ENCODE results near the gene LAMA2. TPM values are rescaled to one million over a fixed set of nuclear protein-coding genes. Genes with fewer than 3 reads are reported as not detected.

Gene LAMA2
- total RNA-seq, 1 donor from 2014 or later: 0.47 TPM

DNA sequence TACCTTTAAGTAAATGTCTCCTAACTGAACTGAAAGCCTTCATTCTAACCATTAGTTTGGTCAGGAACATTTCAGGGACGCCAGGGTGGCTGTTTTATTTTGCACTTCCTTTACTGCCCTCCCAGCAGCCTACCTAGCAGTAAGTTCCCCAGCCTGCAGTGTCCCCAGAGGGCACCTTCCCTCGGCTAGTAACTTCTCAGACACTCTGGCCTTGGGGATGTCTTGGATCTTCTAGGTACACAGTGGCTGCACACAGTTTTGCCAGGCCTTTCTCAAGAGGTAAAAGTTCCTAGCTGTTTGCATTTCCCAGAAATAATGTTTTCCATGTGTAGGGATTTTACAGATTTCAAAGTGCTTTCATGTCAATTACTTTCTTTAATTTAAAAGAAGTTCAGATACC is 378 bp upstream of the LAMA2 start:
- Mint-ChIP-seq H3K4me1 (peaks cover 3% of the 10 kb centered on the region), H3K9me3 (no peaks in the 10 kb centered on the region), H3K27ac (no peak overlapping the region), H3K36me3 (ENCODE audit: low read depth) (no peaks in the 10 kb centered on the region), H3K27me3 (peaks cover 25% of the 10 kb centered on the region), H3K4me3 (no peak overlapping the region)
- intact Hi-C loops (cut with micrococcal nuclease): no loop called here
- no peak for DNase-seq

DNA sequence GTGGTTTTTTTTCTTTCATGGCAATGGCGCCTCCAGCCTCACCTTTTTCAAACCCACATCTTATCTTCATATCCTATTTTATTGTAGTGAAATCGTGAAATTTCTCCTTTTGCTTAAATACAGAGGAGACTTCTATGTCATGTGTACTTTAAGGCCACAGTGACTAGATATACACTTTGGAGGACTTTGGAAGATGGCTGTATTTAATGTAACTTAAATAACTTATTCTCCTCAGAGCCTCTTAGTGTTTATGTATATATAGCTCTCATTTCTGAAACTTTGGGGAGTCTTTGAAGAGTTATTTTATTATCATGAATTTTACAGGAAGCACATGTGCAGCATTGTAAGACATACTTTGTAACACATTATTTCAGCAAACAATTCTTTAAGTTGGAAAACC is 968 bp downstream of the LAMA2 start:
- intact Hi-C loops (cut with micrococcal nuclease): no loop called here
- H3K27ac Mint-ChIP-seq: no peak overlapping the region

DNA sequence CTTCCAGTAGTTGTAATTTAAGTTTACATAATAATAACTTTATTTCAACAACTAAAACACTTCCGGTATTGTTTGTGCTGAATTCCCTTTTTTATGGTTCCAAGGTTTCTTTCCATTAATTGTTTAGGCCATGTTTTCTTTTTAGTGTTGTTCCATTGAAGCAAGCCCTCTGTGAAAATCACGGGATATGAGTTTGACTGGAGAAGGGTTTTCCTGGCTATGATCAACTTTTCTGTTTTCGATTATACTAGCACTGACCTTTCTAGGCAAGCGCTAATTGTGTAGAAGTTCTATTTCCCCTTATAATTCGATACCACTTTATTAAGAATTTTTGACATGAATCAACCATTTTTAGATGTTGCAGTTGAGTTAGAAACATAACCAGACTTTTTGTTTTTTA is 2.4 kb downstream of the LAMA2 start:
- Mint-ChIP-seq H3K27me3 (peaks cover 25% of the 10 kb centered on the region), H3K36me3 (ENCODE audit: low read depth) (no peaks in the 10 kb centered on the region), H3K4me3 (no peak overlapping the region), H3K4me1 (peaks cover 3% of the 10 kb centered on the region), H3K9me3 (no peaks in the 10 kb centered on the region), H3K27ac (no peak overlapping the region)
- no peak for DNase-seq
- intact Hi-C loops (cut with micrococcal nuclease): no loop called here

More for the DNA sequence above, 968 bp downstream of the LAMA2 start:
- H3K27me3 Mint-ChIP-seq: peaks cover 25% of the 10 kb centered on the region
- DNase-seq: no peak
- no peak overlapping the region for H3K4me3 Mint-ChIP-seq
- no peaks in the 10 kb centered on the region for H3K9me3 Mint-ChIP-seq
- no peaks in the 10 kb centered on the region for H3K36me3 Mint-ChIP-seq (ENCODE audit: low read depth)
- H3K4me1 Mint-ChIP-seq: peaks cover 3% of the 10 kb centered on the region

- no peak overlapping the region for H3K4me3 Mint-ChIP-seq
- DNase-seq: no peak
- H3K4me1 Mint-ChIP-seq: peaks cover 3% of the 10 kb centered on the region
- intact Hi-C loops (cut with micrococcal nuclease): no loop called here
- H3K27ac Mint-ChIP-seq: no peak overlapping the region
- H3K36me3 Mint-ChIP-seq (ENCODE audit: low read depth): no peaks in the 10 kb centered on the region
- H3K27me3 Mint-ChIP-seq: peaks cover 22% of the 10 kb centered on the region
- no peaks in the 10 kb centered on the region for H3K9me3 Mint-ChIP-seq
Observed at GRCh38 chr6:128886706-128887105, 3.8 kb downstream of the LAMA2 start.

GRCh38 chr6:128888444-128889175 is 5.7 kb downstream of the LAMA2 start:
- no peaks in the 10 kb centered on the region for H3K9me3 Mint-ChIP-seq
- peaks cover 8% of the 10 kb centered on the region for H3K27me3 Mint-ChIP-seq
- DNase-seq: no peak
- no peak overlapping the region for H3K4me3 Mint-ChIP-seq
- H3K4me1 Mint-ChIP-seq: no peaks in the 10 kb centered on the region
- H3K27ac Mint-ChIP-seq: no peak overlapping the region
- intact Hi-C loops (cut with micrococcal nuclease): no loop called here
- H3K36me3 Mint-ChIP-seq (ENCODE audit: low read depth): no peaks in the 10 kb centered on the region

- peaks cover 3% of the 10 kb centered on the region for H3K27me3 Mint-ChIP-seq
Observed at GRCh38 chr6:128889870-128890269, 6.9 kb downstream of the LAMA2 start.

GRCh38 chr6:128892079-128892478 is 9.1 kb downstream of the LAMA2 start:
- Mint-ChIP-seq H3K4me1 (no peaks in the 10 kb centered on the region), H3K27ac (no peak overlapping the region), H3K9me3 (no peaks in the 10 kb centered on the region), H3K4me3 (no peak overlapping the region), H3K27me3 (no peaks in the 10 kb centered on the region), H3K36me3 (ENCODE audit: low read depth) (no peaks in the 10 kb centered on the region)
- intact Hi-C loops (cut with micrococcal nuclease): no loop called here
- DNase-seq: no peak

More at GRCh38 chr6:128889870-128890269, 6.9 kb downstream of the LAMA2 start:
- DNase-seq: no peak
- Mint-ChIP-seq H3K4me1 (no peaks in the 10 kb centered on the region), H3K36me3 (ENCODE audit: low read depth) (no peaks in the 10 kb centered on the region), H3K9me3 (no peaks in the 10 kb centered on the region), H3K27ac (no peak overlapping the region), H3K4me3 (no peak overlapping the region)
- intact Hi-C loops (cut with micrococcal nuclease): no loop called here

DNA sequence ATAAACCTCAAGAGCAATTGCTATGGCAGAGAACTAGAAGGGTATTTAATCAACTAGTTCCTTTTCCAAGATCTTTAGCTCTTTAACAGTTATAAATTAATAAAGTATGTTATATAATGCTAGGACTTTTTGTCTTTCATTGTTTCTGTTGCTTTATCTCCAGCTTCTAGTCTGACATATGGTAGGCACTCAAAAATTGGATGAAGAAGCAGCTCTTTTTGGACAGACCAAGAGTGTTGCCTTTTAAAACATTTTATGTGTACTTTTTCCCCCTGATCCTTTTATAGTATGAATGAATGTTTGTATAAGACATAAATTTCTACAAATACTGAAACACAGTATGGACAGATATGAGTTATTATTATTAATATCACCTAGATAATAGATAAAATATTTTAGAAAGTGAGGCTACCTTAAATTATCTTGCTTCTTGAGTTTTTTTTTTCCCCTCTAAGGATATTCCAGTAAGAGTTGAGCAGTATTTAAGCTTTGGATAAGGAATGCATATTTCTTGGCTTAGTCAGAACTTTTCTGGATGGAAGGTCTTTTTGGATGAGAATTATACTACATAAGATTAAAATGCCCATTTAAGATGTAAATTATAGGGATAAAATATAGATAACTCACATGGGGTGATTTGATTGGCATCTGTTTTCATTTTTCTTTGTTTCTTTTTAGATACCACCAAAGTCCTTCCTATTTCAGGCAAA is 16.6 kb downstream of the LAMA2 start:
- H3K36me3 Mint-ChIP-seq (ENCODE audit: low read depth): no peaks in the 10 kb centered on the region
- H3K27me3 Mint-ChIP-seq: no peaks in the 10 kb centered on the region
- H3K27ac Mint-ChIP-seq: no peak overlapping the region
- no peak overlapping the region for H3K4me3 Mint-ChIP-seq
- intact Hi-C loops (cut with micrococcal nuclease): no loop called here
- H3K9me3 Mint-ChIP-seq: no peaks in the 10 kb centered on the region
- H3K4me1 Mint-ChIP-seq: no peaks in the 10 kb centered on the region
- no peak for DNase-seq

DNA sequence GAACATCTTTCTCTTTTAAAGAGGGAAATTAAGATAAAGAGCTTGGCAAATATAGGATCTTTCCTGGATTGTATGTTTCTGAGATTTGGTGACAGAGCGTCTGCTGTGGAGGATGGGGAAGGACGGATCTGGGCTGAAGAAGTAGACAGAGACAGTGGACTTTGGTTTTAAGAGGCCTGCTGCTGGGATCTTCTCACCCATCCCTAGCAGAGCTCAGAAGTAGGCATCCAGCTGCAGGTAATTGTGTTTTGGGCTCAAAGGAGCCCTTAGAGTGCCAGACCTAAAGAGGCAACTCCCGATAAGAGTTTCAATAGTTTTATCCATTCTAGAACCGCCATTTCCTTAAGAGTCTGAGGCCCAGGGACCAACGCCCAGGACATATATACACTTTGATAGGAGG is 20.8 kb downstream of the LAMA2 start:
- no peak for DNase-seq
- Mint-ChIP-seq H3K4me1 (no peaks in the 10 kb centered on the region), H3K36me3 (ENCODE audit: low read depth) (no peaks in the 10 kb centered on the region), H3K27ac (no peak overlapping the region), H3K4me3 (no peak overlapping the region), H3K27me3 (no peaks in the 10 kb centered on the region), H3K9me3 (no peaks in the 10 kb centered on the region)
- intact Hi-C loops (cut with micrococcal nuclease): no loop called here

DNA sequence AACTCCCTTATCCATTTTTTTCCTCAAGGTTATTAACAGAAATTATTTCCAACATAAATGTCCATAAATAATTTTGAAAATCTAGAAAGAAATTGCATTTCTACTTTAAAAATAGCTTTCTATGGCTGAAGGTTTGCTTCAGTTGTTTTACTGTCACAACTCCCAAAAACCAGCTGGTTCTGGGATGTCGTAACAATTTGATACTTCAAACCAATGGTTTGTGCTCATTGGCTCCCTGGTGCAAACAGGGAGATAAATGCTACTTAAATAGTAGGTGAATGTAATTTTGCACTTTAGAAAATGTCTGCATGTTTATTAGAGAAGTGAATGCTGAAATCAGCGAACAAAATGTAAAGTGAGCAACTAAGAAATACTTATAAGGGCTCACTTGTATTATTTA is 31.1 kb downstream of the LAMA2 start:
- intact Hi-C loops (cut with micrococcal nuclease): no loop called here
- Mint-ChIP-seq H3K27ac (no peak overlapping the region), H3K9me3 (no peaks in the 10 kb centered on the region), H3K27me3 (peaks cover 2% of the 10 kb centered on the region), H3K4me1 (no peaks in the 10 kb centered on the region), H3K36me3 (ENCODE audit: low read depth) (no peaks in the 10 kb centered on the region), H3K4me3 (no peak overlapping the region)
- no peak for DNase-seq

- DNase-seq: no peak
- no peak overlapping the region for H3K4me3 Mint-ChIP-seq
- intact Hi-C loops (cut with micrococcal nuclease): no loop called here
- no peaks in the 10 kb centered on the region for H3K9me3 Mint-ChIP-seq
- H3K36me3 Mint-ChIP-seq (ENCODE audit: low read depth): no peaks in the 10 kb centered on the region
- H3K27me3 Mint-ChIP-seq: no peaks in the 10 kb centered on the region
- no peak overlapping the region for H3K27ac Mint-ChIP-seq
- no peaks in the 10 kb centered on the region for H3K4me1 Mint-ChIP-seq
Observed at GRCh38 chr6:128918886-128919285, 35.9 kb downstream of the LAMA2 start.

GRCh38 chr6:128919412-128920180 is 36.7 kb downstream of the LAMA2 start:
- Mint-ChIP-seq H3K4me1 (no peaks in the 10 kb centered on the region), H3K27ac (no peak overlapping the region), H3K27me3 (no peaks in the 10 kb centered on the region), H3K36me3 (ENCODE audit: low read depth) (no peaks in the 10 kb centered on the region), H3K9me3 (no peaks in the 10 kb centered on the region), H3K4me3 (no peak overlapping the region)
- no peak for DNase-seq
- intact Hi-C loops (cut with micrococcal nuclease): no loop called here

GRCh38 chr6:128925765-128926164 is 42.8 kb downstream of the LAMA2 start:
- no peak overlapping the region for H3K27ac Mint-ChIP-seq
- no peak for DNase-seq
- intact Hi-C loops (cut with micrococcal nuclease): no loop called here
- no peak overlapping the region for H3K4me3 Mint-ChIP-seq
- H3K9me3 Mint-ChIP-seq: no peaks in the 10 kb centered on the region
- no peaks in the 10 kb centered on the region for H3K4me1 Mint-ChIP-seq
- H3K27me3 Mint-ChIP-seq: no peaks in the 10 kb centered on the region
- H3K36me3 Mint-ChIP-seq (ENCODE audit: low read depth): no peaks in the 10 kb centered on the region

GRCh38 chr6:128929869-128930268 is 46.9 kb downstream of the LAMA2 start:
- Mint-ChIP-seq H3K36me3 (ENCODE audit: low read depth) (no peaks in the 10 kb centered on the region), H3K4me1 (no peaks in the 10 kb centered on the region), H3K27ac (no peak overlapping the region), H3K9me3 (no peaks in the 10 kb centered on the region), H3K27me3 (no peaks in the 10 kb centered on the region), H3K4me3 (no peak overlapping the region)
- DNase-seq: no peak
- intact Hi-C loops (cut with micrococcal nuclease): no loop called here

All from activated CD4-positive, alpha-beta T cell treated with anti-CD3 and anti-CD28 coated beads, Interleukin-2, amount 10 ng/mL, durations not matched to agents 24 days and 14 days (primary cell).